GM18517 (cell line): ENCODE results near the gene HES5.
"Not testable (repeated sequence)": the region's sequence is repeated elsewhere in the genome, so short reads cannot be mapped to it uniquely, and the experiment has no call there.

Source experiments
- ATAC-seq: cut with Tn5 transposase; IDR thresholded peaks from one replicate; pipeline ENCODE4 v1.9.1; 2021; ENCODE audit warnings: mild to moderate bottlenecking, moderate library complexity; ENCODE audit not compliant: unreplicated experiment

HES5 gene

GRCh38 chr1:2529784-2530512 is at the start of gene HES5:
HES5 (minus strand) TSS chr1:2530263; CDS start chr1:2530164, 99 bp downstream.
- ATAC-seq = no peak

GRCh38 chr1:2578758-2579118 is 48.7 kb upstream of the HES5 start:
- no peak for ATAC-seq

- ATAC-seq = peak; percentile 38
These were observed 47.6 kb upstream of the HES5 start for GRCh38 chr1:2577565-2578075.

- no peak for ATAC-seq
These were observed 46.0 kb upstream of the HES5 start for GRCh38 chr1:2575801-2576663.

- no peak for ATAC-seq
These were observed 44.3 kb upstream of the HES5 start for GRCh38 chr1:2574350-2574749.

- no peak for ATAC-seq
These were observed 43.3 kb upstream of the HES5 start for GRCh38 chr1:2573250-2573920.

- ATAC-seq = no peak
These were observed 41.3 kb upstream of the HES5 start for GRCh38 chr1:2571348-2571747.

- ATAC-seq = no peak
These were observed 40.3 kb upstream of the HES5 start for GRCh38 chr1:2570332-2570731.

GRCh38 chr1:2569703-2570102 is 39.6 kb upstream of the HES5 start:
- ATAC-seq = not testable (repeated sequence)

GRCh38 chr1:2569060-2569459 is 39.0 kb upstream of the HES5 start:
- no peak for ATAC-seq

GRCh38 chr1:2568187-2568816 is 38.2 kb upstream of the HES5 start:
- not testable (repeated sequence) for ATAC-seq

GRCh38 chr1:2567083-2567679 is 37.1 kb upstream of the HES5 start:
- no peak for ATAC-seq

- ATAC-seq = no peak
These were observed 36.3 kb upstream of the HES5 start for GRCh38 chr1:2566101-2567045.

- no peak for ATAC-seq
These were observed 34.8 kb upstream of the HES5 start for GRCh38 chr1:2564815-2565374.

GRCh38 chr1:2564006-2564814 is 34.1 kb upstream of the HES5 start:
- no peak for ATAC-seq

GRCh38 chr1:2563205-2563604 is 33.1 kb upstream of the HES5 start:
- ATAC-seq = no peak

- ATAC-seq = no peak
These were observed 32.1 kb upstream of the HES5 start for GRCh38 chr1:2561898-2562895.
